ENCODE data around the gene AASDH. TPM values are rescaled to one million over a fixed set of nuclear protein-coding genes. Genes with fewer than 3 reads are reported as not detected.

AASDH gene
- polyA plus RNA-seq, 2 of the 4 experiments (the other 2 are of a cell fraction), result 4.8 to 12.2 TPM

- POLR2A ChIA-PET, result no interaction called here
- Histone ChIP-seq H3K9me3 (no peaks in the 10 kb centered on the region), H3K4me2 (no peak overlapping the region), H3K4me1 (no peaks in the 10 kb centered on the region), H3K4me3 (no peak overlapping the region), H3K27ac (no peak overlapping the region)
- DNase-seq (ENCODE audit: low read depth in 1 of 2, low spot score in 1 of 2), result no peak
- 80% methylated on average over 1 of the region's 1 CpG for WGBS (ENCODE audit: missing lambda C conversion rate)
- FAIRE-seq, result no peak
- TF ChIP-seq HDAC2 (IDR thresholded peaks at IDR 0.05), result no peak
- TF ChIP-seq MAFK (IDR thresholded peaks at IDR 0.05; ENCODE audit: partially characterized antibody), result no peak
- TF ChIP-seq FOSB (CRISPR knock-in tag; IDR thresholded peaks at IDR 0.05), result no peak
- TF ChIP-seq HOXA7 (CRISPR knock-in tag; IDR thresholded peaks at IDR 0.05), result no peak
- CTCF ChIA-PET, result no interaction called here
- no peak for ATAC-seq
Measured at GRCh38 chr4:56305390-56305789, 81.9 kb downstream of the AASDH start.

GRCh38 chr4:56303921-56304320 is 83.4 kb downstream of the AASDH start:
- TF ChIP-seq HDAC2 (IDR thresholded peaks at IDR 0.05), result no peak
- TF ChIP-seq JUNB (IDR thresholded peaks at IDR 0.05), result no peak
- no peak for TF ChIP-seq ATOH8 (CRISPR knock-in tag; IDR thresholded peaks at IDR 0.05; ENCODE audit: low read depth)
- TF ChIP-seq HOXB13 (CRISPR knock-in tag; IDR thresholded peaks at IDR 0.05; ENCODE audit: low read depth), result no peak
- TF ChIP-seq MAX (IDR thresholded peaks at IDR 0.05), result no peak
- no peak for TF ChIP-seq RFX5 (IDR thresholded peaks at IDR 0.05)
- Histone ChIP-seq H3K4me3 (no peak overlapping the region), H3K4me2 (no peak overlapping the region), H3K9me3 (no peaks in the 10 kb centered on the region), H3K27ac (no peak overlapping the region), H3K4me1 (no peaks in the 10 kb centered on the region)
- DNase-seq (ENCODE audit: low read depth in 1 of 2, low spot score in 1 of 2), result no peak
- no peak for ATAC-seq
- POLR2A ChIA-PET, result no interaction called here
- CTCF ChIA-PET, result interaction anchor here (0.5 kb wide), 1 partner anchor 144 kb away, joined by 3 read pairs; no protein-coding TSS in a partner anchor
- WGBS (ENCODE audit: missing lambda C conversion rate), result 40% methylated on average over 2 of the region's 2 CpGs
- FAIRE-seq, result no peak

DNA sequence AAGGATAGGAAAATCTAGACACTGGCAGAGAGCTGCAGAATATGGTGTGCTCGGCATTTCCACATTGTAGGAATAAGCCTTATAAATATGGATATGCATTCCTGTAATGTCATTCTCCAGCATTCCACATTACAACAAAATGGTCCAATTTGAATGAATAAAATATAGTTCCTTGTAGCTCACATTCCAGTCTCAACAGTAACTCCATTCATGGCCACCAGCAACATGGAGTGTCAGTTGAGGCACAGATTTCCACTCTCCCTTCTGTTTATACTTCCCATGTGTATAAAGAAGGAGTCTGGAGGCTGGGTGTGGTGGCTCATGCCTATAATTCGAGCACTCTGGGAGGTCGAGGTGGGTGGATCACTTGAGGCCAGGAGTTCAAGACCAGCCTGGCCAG is 84.5 kb downstream of the AASDH start:
- Histone ChIP-seq H3K27ac (no peak overlapping the region), H3K4me1 (no peaks in the 10 kb centered on the region), H3K4me2 (no peak overlapping the region), H3K9me3 (no peaks in the 10 kb centered on the region), H3K4me3 (no peak overlapping the region)
- ChIA-PET POLR2A (no interaction called here), CTCF (interaction anchor here (0.8 to 1.2 kb wide), 3 partner anchors 10 to 354 kb away, joined by 3 to 9 read pairs (median 3); partner anchors contain the start of gene CEP135)
- no peak for ATAC-seq
- DNase-seq (ENCODE audit: low read depth in 1 of 2, low spot score in 1 of 2), result no peak
- TF ChIP-seq RAD21 (conservative IDR thresholded peaks at IDR 0.05 in 1 of 2, IDR thresholded peaks at IDR 0.05 in 1 of 2), result no peak
- TF ChIP-seq POLR2A (IDR thresholded peaks at IDR 0.05; ENCODE audit: low read length), result no peak
- TF ChIP-seq USF2 (IDR thresholded peaks at IDR 0.05), result no peak
- TF ChIP-seq MAFK (IDR thresholded peaks at IDR 0.05; ENCODE audit: partially characterized antibody), result no peak
- no peak for TF ChIP-seq NR3C1 (IDR thresholded peaks at IDR 0.05)
- TF ChIP-seq MYC (IDR thresholded peaks at IDR 0.05; ENCODE audit: borderline replicate concordance, low read length), result no peak
- no peak for TF ChIP-seq ESRRA (IDR thresholded peaks at IDR 0.05; ENCODE audit: borderline replicate concordance, low read length)
- no peak for TF ChIP-seq SMC3 (IDR thresholded peaks at IDR 0.05)
- TF ChIP-seq RNF2 (IDR thresholded peaks at IDR 0.05; ENCODE audit: borderline replicate concordance, low read depth), result no peak
- no peak for TF ChIP-seq BHLHE40 (IDR thresholded peaks at IDR 0.05; ENCODE audit: low read depth, low read length)
- no peak for TF ChIP-seq SREBF2 (IDR thresholded peaks at IDR 0.05)
- TF ChIP-seq PHF8 (IDR thresholded peaks at IDR 0.05; ENCODE audit: borderline replicate concordance, low read depth), result no peak
- WGBS (ENCODE audit: missing lambda C conversion rate), result 32% methylated on average over 3 of the region's 3 CpGs
- FAIRE-seq, result no peak

- 71% methylated on average over 7 of the region's 8 CpGs for WGBS (ENCODE audit: missing lambda C conversion rate)
- H3K4me3 ChIP-seq, result no peak overlapping the region
- no peaks in the 10 kb centered on the region for H3K4me1 ChIP-seq
- ATAC-seq (no peak), FAIRE-seq (no peak), DNase-seq (ENCODE audit: low read depth in 1 of 2, low spot score in 1 of 2) (no peak)
- no peak overlapping the region for H3K4me2 ChIP-seq
- TF ChIP-seq RFX5 (IDR thresholded peaks at IDR 0.05) (no peak), SREBF2 (IDR thresholded peaks at IDR 0.05) (no peak), RNF2 (IDR thresholded peaks at IDR 0.05; ENCODE audit: borderline replicate concordance, low read depth) (no peak), SMC3 (IDR thresholded peaks at IDR 0.05) (no peak), FOSB (CRISPR knock-in tag; IDR thresholded peaks at IDR 0.05) (no peak), CBX8 (IDR thresholded peaks at IDR 0.05) (no peak), USF2 (IDR thresholded peaks at IDR 0.05) (no peak), HOXB13 (CRISPR knock-in tag; IDR thresholded peaks at IDR 0.05; ENCODE audit: low read depth) (no peak), RARB (CRISPR knock-in tag; IDR thresholded peaks at IDR 0.05) (no peak)
- POLR2A ChIA-PET, result no interaction called here
- no peaks in the 10 kb centered on the region for H3K9me3 ChIP-seq
- CTCF ChIA-PET, result interaction anchor here (0.8 to 1.2 kb wide), 3 partner anchors 11 to 354 kb away, joined by 3 to 9 read pairs (median 3); partner anchors contain the start of gene CEP135
- no peak overlapping the region for H3K27ac ChIP-seq
Measured at GRCh38 chr4:56301997-56302496, 85.2 kb downstream of the AASDH start.
